GDM1 (cell line): ENCODE measurements around the gene EFNB1.

Experiments
- DNase-seq: peaks from one replicate; lab custom pipeline; 2025; lab: John Stamatoyannopoulos, UW

The EFNB1 gene

GRCh38 chrX:68827848-68828624 is 785 bp upstream of the EFNB1 start:
- peak; percentile 54 for DNase-seq

DNA sequence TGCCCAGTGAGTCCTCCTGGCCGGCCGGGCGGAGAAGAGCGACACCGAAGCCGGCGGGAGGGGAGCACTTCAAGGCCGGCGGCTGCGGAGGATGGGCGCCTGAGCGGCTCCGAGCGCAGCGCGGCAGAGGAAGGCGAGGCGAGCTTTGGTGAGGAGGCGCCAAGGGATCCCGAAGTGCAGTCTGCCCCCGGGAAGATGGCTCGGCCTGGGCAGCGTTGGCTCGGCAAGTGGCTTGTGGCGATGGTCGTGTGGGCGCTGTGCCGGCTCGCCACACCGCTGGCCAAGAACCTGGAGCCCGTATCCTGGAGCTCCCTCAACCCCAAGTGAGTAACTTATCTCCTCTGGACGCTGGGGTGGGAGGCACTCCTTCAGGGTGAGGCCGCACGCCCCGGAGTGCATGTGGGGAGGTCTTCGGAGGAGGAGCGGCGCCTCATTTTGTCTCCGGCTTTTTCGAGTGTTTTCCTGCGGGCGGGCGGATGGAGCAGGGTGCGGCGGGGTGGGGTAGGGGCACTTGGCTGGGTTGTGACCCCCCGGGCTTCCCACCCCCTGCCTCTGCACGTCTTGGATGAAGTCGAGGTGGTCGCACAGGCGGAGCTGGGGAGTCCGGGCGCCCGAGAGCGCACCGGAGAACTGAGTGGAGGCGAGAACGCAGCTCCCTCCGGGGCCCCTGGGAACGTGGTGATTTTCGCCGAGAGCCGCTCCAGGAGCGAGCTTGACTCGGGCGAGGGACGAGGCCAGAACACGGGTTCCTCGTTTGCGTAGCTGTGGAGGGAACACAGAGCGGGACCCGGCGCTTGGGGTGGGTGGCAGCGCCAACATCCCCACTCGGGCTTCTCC is 979 bp downstream of the EFNB1 start:
- no peak for DNase-seq

DNA sequence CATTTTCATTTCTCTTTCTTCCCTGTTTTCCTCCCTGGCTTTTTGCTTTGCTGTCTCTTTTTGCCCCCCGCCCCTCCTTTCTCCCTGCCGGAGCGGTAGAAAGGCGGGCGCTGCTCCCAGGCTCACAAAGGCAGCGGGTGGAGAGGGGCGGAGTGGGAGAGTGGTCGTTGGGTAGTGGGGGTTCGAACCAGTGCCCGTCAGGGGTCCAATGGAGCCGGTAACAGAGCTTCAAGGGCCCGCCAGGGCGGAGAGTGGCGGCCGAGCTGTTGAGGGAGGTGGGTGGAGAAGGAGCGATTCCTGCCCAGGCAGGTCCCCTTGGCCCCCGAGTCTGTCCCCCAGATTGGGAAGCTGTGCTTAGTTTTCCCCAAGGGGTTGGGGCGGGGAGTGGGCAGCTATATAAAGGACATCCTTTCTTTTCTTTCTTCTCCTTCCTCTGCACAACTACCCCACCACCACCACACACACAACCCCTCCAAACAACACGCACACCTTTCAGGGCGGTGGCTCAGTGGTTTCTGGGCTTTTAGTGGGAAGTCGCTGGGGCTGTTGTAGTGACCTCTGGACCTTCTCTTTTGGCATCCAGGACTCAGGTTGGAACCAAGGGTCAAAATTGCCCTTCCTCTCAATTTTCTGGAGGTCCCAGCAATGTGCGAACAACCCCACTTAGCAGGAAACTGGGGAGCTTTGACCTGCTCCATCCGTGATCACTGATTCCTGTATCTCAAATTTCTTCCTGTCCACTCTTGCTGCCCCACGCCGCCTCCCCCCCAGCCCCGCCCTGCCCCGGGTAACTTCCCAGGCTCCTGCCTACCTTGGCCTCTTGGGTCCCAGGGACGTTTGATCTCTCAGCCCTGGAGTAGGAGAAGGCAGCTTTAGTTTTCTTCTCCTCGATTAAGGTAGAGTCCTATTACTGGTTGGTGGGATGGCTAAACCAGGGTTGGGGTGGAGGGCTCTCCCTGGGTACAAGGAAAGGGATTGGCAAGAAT is 1.9 kb downstream of the EFNB1 start:
- no peak for DNase-seq

DNA sequence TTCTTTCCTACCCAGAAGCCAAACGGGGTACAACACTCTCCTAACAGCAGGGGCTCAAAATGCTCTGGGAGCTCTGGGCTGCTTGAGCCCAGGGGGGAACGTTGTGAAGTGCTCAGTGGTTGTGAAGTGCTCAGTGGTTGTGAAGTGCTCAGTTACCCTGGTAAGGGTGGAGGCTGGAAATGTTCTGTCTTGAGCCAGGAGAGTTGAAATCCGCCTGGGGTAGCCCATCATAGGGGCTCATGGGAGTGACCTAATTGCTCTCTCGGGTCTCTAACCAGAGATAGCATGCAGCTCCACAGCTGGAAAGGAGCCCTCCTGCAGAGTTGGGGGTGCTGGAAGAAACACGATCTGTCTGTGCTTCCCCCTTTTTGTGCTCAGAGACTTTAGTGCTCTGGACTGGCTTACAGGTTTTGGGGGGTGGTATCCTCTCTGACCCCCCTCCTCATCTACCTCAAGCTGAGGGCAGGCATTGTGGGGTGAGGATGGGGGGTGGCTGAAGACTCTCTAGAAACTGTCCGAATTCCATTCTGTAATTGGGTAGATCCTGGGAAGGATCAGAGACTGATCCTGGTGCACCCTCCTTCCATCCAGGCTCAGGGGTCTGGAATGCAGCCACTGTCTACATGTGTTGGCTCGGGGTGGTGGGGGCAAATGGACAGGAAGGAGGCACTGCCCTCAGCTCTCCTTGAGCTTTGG is 2.7 kb downstream of the EFNB1 start:
- DNase-seq: no peak

DNA sequence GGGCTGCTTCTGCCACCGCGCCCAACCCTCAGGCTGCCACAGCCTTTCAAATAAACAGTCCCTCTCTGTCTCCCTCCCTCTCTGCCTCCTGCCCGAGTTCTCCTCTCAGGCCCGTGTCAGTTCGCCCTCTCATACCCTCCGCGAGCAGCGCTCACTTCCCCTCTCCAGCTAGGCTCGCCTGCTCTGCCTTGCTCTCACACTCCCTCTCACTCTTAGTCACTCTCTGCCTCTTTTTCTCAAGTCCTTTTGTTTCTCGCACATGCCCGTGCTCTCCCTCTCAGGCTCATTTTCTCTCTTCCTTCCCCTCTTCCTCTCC is 3.2 kb downstream of the EFNB1 start:
- peak; percentile 57 for DNase-seq

- no peak for DNase-seq
Observed at GRCh38 chrX:68832516-68833447, 4.0 kb downstream of the EFNB1 start.

DNA sequence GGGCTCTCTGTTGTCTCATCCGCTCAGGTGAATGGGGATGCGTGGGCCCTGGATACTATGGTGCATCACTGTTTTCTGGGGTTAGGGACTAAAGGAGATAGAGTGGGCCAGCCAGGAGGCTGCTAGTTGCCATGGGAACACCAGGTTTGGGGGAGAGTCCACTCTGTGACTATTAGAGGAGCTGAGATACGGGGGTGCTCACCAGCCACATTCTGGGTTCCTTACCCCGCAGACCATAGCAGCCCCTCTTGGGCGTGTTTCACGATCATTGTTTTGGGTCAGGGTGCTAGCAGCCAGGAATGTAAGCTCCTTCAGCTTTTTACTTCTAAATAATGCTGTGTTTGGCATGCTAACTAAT is 4.6 kb downstream of the EFNB1 start:
- no peak for DNase-seq

- DNase-seq: no peak
Observed at GRCh38 chrX:68833855-68834331, 5.1 kb downstream of the EFNB1 start.

- no peak for DNase-seq
Observed at GRCh38 chrX:68834371-68835103, 5.7 kb downstream of the EFNB1 start.

DNA sequence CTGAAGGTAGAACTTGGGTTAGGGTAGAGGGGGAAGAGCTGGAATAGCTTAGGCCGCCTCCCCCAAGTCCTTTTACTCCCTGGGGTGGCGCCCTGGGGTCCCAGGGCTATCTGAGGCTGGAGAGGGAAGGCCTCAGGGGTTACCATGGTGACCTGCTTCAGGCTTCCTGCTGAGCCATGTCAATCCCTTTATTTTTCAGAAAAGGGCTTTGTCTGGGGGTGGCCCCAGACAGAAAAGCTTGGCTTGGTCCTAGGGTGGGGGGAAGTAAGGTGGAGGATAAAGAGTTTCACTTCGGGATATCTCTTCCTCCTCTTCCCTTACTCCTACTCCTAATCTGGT is 6.3 kb downstream of the EFNB1 start:
- DNase-seq: no peak

DNA sequence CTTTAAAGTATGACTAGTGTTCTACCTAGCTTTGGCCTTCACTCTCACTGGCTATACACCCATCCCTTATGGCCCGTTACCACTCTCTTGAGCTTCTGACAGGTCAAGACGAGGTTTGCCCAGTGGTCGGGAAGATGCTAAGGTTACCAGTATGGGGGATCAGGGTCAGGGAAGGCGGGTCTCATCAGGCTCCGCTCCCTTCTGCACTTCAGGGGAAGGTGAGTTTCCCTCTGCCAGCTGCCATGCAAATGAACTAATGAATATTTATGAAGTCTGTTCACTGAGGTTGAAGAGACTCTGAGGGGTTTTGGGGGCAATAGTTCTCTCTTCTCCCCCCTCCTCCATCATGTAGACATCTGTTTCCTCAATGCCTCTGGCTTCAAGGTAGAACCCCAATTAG is 6.6 kb downstream of the EFNB1 start:
- DNase-seq: no peak

- no peak for DNase-seq
Observed at GRCh38 chrX:68837119-68837518, 8.3 kb downstream of the EFNB1 start.

- DNase-seq: no peak
Observed at GRCh38 chrX:68838571-68838910, 9.7 kb downstream of the EFNB1 start.

GRCh38 chrX:68839771-68840170 is 10.9 kb downstream of the EFNB1 start:
- DNase-seq: no peak

DNA sequence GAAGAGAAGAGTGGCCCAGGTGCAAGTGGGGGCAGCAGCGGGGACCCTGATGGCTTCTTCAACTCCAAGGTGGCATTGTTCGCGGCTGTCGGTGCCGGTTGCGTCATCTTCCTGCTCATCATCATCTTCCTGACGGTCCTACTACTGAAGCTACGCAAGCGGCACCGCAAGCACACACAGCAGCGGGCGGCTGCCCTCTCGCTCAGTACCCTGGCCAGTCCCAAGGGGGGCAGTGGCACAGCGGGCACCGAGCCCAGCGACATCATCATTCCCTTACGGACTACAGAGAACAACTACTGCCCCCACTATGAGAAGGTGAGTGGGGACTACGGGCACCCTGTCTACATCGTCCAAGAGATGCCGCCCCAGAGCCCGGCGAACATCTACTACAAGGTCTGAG is 11.4 kb downstream of the EFNB1 start:
- no peak for DNase-seq

- DNase-seq: no peak
Observed at GRCh38 chrX:68841251-68842049, 12.6 kb downstream of the EFNB1 start.

GRCh38 chrX:68842351-68842750 is 13.5 kb downstream of the EFNB1 start:
- no peak for DNase-seq

DNA sequence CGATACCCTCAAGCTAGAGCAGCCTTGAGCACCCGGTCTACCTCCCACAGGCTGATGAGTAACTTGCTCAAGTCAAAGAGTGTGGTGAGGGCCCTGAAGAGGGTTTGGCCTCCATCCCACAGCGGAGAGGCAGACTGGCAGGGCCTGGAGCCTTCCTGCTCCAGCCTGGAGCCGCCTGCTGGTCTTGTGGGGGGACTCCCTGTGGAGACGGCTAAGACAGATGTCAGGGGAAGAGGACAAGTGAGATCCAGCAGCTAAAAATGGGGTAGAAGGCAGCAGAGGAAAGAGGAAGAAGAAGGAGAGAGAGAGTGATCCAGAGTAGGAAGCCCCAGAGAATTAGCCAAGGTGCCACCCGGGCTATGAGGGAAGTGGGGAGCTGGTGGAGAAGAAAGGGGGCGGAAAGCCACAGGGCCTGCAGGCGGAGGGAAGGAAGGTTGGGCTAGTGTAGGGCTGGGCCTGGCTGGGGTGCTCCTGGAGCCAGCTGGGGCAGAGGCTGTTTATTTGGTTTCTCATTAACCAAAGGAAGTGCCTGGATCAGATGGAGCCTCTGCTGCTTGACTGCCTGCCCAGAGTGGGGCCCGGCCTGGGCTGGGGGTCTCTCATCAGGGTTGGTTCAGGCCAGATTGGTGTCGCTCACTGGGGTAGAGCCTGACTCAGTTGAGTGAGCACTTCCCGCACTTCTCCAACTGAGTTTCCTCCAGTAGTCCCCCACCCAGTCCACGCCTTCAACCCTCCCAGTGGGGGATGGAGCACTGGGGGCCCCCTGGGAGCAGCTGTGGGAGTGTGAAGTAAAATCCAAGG is 14.2 kb downstream of the EFNB1 start:
- peak; percentile 72 for DNase-seq
